ENCODE measurements around the gene IL17RE.
"Not testable (repeated sequence)": the region's sequence is repeated elsewhere in the genome, so short reads cannot be mapped to it uniquely, and the experiment has no call there.

Gene IL17RE

GRCh38 chr3:9902372-9903237 is at the start of gene IL17RE:
Gene IL17RE (plus strand): TSS chr3:9902848. CDS start chr3:9902933, 85 bp downstream.
- no peak for DNase-seq

DNA sequence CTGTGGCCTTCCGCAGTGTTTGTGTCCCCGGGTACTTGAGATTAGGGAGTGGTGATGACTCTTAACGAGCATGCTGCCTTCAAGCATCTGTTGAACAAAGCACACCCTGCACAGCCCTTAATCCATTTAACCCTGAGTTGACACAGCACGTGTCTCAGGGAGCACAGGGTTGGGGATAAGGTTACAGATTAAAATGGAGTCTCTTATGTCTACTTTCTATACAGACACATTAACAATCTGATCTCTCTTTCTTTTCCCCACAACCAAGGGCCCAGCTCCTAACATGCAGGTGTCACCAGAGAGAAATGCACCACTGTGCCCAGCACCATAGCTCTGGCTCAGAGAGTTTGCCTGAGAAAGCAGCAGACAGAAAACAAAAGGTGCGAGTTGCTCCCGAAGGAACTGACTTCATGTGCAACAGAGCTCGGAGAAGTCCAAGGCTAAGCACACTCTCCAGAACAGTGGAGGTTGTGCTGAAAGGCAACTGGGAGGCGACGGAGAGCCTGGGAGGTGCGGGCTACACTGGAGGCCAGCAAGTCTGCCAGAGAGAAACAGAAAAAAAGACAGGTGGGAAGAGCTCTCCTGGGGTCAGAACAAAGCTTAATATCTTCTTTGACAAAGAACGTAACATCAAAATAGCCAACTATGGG is 48.2 kb upstream of the IL17RE start:
- DNase-seq = not testable (repeated sequence)

- no peak for DNase-seq
These were observed 47.1 kb upstream of the IL17RE start for GRCh38 chr3:9855594-9855993.

DNA sequence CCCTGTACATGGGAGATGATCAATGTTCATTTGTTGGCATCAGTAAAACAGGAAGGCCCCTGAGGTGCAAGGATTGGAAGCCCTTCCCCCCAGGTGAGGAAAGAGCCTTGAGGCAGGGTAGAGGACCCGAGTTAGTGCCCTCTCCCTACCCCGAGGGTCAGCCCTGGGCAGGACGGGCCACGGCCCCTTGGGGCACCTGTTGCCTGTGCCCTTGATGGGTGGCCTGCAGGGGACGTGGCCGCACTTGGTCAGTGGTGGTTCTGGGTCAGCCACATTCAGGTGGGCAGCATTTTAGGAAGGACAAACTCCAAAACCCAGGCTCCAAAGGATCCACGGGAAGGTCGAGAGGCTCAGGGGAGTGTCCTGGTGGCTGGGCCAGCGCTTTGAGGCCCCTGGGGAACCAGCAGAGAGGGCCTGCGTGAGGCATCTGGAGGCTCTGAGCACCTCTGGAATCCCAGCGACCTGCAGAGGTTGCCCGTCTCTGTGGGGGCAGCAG is 43.1 kb upstream of the IL17RE start:
- no peak for DNase-seq

- no peak for DNase-seq
These were observed 41.4 kb upstream of the IL17RE start for GRCh38 chr3:9861201-9861600.

- no peak for DNase-seq
These were observed 41.0 kb upstream of the IL17RE start for GRCh38 chr3:9861626-9862130.

- DNase-seq = no peak
These were observed 40.1 kb upstream of the IL17RE start for GRCh38 chr3:9862391-9863057.

- no peak for DNase-seq
These were observed 39.4 kb upstream of the IL17RE start for GRCh38 chr3:9863058-9863772.

DNA sequence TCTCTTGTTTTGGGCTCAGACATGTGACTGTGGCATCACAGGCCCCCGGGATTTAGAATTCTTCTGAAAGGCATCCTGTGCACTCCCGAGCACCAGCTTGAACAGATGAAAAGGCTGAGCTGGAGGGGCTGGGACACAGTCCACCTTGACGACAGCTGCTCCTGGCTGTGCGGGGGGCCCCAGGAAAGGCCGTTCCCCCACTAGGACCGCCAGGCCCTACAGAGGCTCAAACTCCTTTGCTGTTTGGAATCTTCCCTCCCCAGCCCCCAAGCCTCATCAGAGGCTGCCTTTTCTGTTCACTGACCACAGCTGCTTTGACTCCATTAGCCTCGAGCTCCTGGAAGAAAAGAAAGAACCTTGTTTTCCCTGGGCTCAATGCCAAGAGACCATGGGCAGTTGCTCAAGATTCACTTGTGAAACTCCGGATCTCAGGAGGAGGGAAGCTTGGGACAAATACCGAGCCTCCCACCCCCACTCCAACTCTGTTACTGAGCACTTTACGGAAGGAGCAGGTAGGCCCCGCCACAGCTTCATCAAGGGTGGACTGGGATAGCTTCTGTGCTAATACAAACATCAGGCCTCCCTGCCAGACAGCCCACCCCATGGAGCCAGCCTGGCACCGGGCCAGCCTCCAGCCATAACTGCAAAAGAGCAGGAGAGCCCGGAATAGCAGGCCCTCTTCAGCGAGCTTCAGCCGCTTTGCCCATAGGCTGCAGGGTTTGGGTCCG is 38.3 kb upstream of the IL17RE start:
- no peak for DNase-seq

DNA sequence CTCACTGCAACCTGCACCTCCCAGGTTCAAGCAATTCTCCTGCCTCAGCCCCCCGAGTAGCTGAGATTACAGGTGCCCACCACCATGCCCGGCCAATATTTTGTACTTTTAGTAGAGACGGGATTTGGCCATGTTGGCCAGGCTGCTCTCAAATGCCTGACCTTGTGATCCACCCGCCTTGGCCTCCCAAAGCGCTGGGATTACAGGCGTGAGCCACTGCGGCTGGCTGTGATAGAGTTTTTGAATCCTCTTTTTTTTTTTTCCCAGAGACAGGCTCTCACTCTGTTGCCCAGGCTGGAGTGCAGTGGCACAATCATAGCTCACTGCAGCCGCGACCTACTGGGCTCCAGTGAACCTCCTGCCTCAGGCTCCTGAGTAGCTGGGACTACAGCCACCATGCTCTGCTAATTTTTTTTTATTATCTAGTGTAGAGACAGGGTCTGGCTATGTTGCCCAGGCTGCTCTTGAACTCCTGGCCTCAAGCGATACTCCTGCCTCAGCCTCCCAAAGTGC is 37.5 kb upstream of the IL17RE start:
- DNase-seq = not testable (repeated sequence)

GRCh38 chr3:9866639-9867038 is 36.0 kb upstream of the IL17RE start:
- no peak for DNase-seq

- DNase-seq = no peak
These were observed 35.5 kb upstream of the IL17RE start for GRCh38 chr3:9867106-9867505.

DNA sequence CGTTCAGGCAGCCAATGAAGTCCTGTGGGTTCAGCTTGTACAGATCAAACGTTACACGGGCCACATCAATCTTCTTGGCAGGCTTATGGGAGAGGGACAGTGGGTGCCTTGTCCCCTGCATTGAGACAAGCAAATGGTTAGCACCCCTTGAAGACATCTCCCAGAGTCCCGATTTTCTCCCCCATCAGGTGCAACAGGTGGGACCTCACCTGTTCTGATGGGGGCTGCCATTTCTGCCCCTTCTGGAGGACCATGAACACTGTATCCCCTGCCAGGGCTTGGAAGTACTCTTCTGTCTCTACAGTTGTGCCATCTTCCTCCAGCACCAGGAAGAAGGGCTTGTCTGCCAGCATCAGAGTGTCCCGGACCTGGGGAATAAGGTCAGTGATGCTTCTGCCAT is 32.7 kb upstream of the IL17RE start:
- no peak for DNase-seq

- DNase-seq = no peak
These were observed 31.7 kb upstream of the IL17RE start for GRCh38 chr3:9870978-9871377.

DNA sequence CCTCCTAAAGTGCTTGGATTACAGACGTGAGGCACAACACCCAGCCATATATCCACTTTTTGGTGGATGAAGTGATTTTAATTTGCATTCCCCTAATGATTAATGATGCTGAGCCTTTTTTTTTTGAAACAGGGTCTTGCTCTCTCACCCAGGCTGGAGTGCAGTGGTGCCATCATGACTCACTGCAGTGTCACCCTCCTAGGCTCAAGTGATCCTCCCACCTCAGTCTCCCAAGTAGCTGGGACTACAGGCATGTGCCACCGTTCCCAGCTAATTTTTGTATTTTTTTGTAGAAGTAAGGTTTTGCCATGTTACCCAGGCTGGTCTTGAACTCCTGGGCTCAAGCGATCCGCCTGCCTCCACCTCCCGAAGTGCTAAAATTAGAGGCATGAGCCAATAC is 30.6 kb upstream of the IL17RE start:
- DNase-seq = not testable (repeated sequence)

DNA sequence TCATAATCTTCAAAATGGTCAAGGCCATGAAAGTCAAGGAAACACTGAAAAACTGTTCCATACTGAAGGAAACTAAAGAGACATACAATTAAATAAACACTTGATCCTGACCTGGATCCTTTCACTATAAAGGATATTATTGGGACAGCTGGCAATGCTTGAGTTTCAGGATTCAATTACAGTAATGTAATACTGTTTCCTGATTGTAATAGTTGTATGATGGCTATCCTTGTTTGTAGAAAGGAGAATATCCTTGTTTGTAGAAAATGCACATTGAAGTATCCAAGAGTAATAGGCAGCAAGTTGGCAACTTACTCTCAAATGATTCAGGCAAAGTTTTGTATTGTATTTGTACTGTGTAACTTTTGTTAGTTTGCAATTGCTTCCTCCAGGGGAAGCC is 27.2 kb upstream of the IL17RE start:
- no peak for DNase-seq

- DNase-seq = not testable (repeated sequence)
These were observed 26.4 kb upstream of the IL17RE start for GRCh38 chr3:9876255-9876654.

GRCh38 chr3:9876991-9877390 is 25.7 kb upstream of the IL17RE start:
- DNase-seq = no peak

DNA sequence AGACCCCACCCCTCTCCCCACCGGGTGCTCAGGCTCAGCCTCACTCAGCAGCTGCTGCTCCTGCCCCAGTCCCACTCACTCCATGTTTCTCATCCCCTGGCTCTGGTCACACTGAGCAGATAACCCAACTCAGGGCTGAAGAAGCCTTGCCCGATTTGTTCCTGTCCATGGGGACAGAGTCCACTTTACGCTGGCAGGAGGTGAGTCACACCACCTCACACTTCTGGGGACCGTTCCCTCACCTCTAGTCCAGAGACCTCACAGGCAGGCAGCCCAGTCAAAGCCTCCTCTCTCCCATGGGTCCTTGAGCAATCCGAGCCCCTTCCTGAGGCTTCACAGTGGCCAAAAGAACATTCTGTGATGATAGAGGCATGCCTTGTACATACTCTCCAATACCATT is 23.9 kb upstream of the IL17RE start:
- DNase-seq = no peak

GRCh38 chr3:9879830-9880549 is 22.7 kb upstream of the IL17RE start, which contains the start of gene CIDEC:
Gene CIDEC (minus strand): TSS chr3:9880253. CDS start chr3:9878486, 1,767 bp downstream.
- no peak for DNase-seq

DNA sequence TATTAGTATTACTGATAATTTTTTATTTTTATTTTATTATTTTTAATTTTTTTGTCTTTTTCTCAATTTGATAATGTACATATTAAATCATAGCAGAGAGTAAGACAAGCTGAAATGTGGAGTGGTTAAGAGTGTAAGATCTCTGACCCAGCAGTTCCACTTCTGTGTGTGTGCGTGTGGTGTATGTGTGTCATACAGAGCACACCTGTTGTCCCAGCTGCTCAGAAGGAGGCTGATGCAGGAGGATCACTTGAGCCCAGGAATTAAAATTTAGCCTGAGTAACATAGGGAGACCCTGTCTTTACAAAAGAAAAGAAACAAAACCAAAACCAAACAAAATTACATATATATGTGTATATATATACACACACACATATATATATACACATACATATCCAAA is 21.2 kb upstream of the IL17RE start:
- no peak for DNase-seq

Measured in NCI-H1436 (cell line).